HG03095 (cell line): ENCODE data around the gene OAS1.

ENCODE experiments used
- ATAC-seq: cut with Tn5 transposase; IDR thresholded peaks from one replicate; pipeline ENCODE4 v1.9.1; 2021; ENCODE audit warnings: moderate library complexity; ENCODE audit not compliant: unreplicated experiment

Gene OAS1

DNA sequence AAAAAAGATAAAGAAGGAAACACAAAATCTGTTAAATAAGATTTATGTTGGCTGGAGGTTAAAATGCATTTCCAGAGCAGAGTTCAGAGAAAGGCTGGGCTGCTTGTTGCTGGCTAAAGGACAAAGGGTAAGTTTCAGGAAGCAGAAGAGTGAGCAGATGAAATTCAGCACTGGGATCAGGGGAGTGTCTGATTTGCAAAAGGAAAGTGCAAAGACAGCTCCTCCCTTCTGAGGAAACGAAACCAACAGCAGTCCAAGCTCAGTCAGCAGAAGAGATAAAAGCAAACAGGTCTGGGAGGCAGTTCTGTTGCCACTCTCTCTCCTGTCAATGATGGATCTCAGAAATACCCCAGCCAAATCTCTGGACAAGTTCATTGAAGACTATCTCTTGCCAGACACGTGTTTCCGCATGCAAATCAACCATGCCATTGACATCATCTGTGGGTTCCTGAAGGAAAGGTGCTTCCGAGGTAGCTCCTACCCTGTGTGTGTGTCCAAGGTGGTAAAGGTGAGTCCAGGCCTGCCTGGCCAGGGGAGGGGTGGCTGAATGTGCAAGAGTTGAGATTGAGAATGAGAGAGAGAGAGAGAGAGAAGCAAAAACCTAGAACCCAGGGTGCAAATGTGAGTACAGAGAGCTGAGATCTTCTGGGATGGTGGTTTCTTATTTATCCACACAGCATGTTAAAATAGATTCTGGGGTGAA, at the start of gene OAS1:
Gene OAS1, plus strand, starts transcription at position 251 of the 703 bp plus-strand sequence. Its CDS starts 78 bp downstream, at position 329.
- ATAC-seq = peak; percentile 73

DNA sequence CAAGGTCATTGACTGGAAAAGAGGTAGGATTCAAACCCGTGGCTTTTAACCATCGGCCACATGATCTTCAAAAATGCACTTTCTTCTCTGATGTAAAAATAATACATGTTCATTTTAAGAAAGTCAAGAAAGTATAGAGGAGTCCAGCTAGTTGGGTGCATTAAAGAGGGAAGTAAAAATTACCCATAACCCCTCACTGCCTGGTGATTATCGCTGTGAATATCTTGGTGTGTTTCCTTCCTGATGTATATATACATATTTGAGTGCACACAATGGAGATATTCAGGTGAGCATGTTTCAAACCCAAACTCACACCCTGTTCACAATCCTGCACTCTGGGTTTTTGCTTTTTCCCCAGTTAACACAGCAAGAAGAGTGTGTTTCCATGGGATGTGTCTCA, 47.5 kb upstream of the OAS1 start:
- ATAC-seq = no peak

DNA sequence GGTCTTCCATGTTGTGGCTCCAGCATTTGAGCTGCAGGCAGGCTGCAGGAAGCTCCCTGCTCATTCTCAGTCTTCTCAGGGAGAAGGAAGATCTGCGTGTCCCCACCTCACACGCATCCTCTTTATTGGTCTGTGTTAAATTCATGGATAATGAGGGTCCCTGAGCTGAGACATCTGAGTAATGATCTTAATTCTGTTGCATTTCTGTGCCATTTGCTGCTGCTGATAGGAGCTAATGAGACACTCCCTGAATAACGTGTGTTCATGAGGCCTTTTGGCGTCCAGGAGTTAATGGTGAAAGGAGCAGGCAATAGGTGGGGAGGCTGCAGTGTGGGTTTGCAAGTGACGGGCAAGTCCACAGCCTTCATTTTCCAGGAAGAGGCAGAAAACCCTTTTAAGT, 46.6 kb upstream of the OAS1 start:
- ATAC-seq = no peak

DNA sequence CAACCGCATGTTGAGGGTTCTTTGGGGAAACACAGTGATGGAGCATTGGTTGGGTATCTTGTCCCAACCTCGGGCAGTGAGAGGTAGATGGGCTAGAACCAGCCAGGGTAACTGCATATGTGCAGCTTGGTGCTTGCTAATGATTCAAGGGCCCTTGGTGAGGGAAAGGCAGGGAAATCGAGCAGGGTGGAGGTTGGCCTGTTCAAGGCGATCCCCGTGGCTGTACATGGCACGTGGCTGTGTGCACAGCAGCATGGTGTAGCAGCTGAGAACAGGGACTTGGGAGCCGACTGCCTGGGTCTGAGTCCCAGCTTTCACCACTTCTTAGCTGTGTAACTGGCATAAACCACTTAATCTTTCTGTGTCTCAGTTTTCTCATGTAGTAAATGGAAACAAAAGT, 45.5 kb upstream of the OAS1 start:
- no peak for ATAC-seq

DNA sequence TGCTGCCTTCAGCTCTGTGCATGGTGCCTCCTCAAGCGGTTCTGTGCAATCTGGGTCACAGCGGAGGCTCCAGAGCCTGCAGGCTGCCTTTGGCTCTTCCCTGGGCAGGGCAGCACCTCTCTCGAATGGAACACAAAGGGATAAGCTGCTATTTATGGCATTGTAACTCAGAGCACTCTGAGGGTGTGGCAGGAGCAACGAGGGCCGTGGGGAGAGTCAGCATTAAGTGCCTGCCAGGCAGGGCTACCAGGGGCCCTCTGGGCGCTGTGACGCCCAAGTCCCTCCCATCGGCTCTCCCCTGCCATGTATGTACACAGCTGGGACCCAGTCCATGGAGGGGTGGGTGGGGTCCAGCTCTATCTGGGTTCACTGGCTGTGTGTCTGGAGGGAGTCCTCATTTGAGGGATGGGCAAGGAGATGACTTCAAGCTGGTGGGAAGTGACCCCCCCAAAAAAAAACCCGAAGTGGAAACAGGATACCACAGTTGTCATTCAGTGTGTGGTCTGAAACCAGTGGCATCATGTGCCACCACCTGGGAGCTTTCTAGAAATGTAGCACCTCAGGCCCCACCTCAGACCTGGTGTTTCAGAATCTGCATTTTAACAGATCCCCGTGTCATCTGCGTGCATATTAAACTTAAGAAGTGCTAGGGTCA, 44.0 kb upstream of the OAS1 start:
- ATAC-seq = no peak

DNA sequence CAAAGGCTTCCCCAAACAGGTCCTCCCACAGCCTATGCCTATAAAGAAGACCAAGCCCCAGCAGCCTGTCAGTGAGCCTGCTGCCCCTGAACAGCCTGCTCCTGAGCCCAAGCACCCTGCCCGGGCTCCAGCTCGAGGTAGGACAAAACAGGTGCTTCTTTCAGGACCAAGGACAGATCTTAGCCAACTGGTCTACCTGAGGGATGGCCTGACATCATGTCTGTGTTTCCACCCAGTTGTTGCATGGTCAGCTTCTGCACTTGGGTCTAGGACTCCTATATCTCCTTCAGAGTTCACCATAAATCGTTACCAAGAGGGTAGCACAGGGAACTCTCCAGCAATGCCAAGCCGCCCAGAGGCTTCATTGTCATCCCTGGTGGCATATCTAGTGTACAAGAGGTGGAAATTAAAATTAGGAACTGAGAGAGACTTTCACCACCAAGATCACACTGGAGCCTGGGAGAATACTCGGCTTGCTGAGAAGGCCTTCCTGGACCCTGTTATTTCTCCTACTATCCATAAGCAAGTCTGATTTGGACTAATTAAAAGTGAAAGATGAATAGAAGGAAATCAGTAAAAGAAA, 38.2 kb upstream of the OAS1 start:
- ATAC-seq = no peak

DNA sequence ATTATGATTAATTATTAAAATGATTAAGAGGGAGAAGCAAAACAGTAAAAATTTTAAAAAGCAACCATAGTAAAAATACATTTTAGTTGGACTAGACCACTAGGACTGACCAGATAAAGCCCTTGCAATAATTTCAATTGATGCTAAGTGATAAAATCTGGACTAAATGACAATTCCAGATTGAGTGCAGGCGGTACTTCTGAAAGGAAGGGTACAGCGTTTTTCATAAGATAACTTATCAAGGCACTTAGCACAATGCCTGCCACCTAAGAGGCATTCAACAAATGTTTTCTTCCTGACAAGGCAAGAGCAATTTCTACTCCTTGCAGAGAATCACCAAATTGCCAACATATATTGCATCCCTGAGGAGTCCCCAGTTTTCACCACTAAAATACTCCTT, 37.7 kb upstream of the OAS1 start:
- ATAC-seq = no peak

DNA sequence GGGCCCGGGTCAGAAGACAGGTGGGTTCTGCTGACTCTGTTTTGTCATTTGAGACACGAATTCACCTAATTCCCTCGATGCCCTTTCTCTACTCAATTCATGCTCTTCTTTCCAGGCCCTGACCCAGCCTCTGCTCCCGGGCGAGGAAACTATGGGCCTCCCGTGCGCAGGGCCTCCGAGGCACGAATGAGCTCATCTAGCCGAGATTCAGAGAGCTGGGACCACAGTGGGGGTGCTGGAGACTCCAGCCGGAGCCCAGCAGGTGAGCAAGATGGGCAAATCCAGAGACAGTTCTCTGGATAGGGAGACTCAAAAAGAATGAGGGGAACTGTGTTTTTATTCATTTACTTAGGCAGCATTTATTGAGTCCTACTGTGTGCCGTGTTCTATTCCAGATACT, 37.0 kb upstream of the OAS1 start:
- ATAC-seq = no peak

DNA sequence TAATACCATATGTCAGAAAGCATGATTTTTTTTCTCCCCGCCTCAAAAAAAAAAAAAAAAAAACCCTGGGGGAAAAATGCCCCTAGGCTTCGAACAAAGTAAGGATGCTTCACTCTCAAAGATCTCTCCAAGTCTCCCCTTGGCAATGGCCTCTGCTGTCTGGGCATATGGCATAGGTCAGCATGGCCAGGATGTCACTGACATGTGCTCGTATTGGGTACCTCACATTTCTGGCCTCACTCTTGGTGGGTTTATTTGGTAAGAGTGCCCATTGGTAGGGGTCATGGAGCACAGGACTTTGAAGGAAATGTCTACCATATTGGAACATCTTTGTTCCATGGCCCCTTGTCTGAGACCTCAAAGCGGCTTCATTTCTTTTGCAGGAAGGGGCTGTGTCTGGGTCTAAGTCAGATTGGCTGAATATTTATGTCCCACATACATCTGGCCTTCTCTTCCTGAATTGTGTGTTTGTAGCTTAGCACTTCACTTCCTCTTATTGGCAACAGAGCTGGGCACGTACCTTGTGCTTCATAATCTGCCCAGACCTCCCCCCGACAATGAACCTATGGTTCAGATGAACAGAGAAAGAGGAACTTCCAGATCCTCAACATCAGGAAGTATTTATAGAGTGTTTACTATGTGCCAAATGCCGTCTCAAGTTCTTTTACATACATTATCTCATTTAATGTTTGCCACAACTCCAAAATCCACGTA, 36.3 kb upstream of the OAS1 start:
- no peak for ATAC-seq

DNA sequence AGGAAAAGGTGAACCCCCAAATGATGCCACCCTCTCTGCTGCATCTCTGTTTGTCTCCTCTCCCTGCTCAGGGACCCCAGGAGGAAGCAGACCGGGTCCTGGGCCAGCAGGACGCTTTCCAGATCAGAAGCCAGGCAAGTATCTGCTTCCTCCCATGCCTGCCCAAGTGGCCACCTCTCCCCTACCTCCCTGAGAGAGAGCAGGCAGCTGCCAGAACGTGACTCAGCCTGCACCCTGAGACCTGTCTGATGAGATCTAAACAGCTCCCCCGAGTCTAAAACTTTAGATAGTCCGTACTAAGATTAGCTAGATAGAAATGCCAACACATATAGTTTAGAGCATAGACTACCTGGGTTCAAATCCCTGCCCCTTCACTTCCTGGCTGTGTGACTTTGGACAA, 31.2 kb upstream of the OAS1 start:
- no peak for ATAC-seq

DNA sequence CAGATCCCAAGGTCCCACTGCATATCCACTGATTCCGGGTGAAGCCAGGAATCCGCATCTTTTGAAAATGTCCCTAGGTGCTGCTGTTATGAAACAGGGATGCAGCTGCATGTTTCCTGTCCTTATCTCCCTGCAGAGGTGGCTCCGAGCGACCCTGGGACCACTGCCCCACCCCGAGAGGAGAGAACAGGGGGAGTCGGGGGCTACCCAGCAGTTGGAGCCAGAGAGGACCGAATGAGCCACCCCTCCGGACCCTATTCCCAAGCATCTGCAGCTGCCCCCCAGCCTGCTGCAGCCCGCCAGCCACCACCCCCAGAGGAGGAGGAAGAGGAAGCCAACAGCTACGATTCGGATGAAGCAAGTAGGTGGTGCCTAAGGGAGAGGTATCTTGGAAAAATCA, 30.3 kb upstream of the OAS1 start:
- ATAC-seq = no peak

DNA sequence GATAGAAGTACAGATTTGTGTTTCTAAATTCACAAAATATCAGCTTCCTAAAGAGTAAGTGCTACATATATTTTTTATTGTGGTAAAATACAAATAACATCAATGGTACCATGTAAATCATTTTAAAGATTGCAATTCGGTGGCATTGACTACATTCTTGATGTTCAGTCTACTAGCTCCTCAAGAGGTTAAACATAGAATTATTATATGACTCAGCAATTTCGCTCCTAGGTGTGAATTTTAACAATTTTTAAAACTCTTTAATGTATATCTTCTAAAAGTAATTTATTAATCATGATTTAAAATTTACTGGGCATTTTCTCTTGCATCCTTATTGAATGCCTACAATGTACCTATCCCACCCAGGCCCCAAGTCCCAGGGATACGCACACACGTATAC, 29.8 kb upstream of the OAS1 start:
- ATAC-seq = no peak

DNA sequence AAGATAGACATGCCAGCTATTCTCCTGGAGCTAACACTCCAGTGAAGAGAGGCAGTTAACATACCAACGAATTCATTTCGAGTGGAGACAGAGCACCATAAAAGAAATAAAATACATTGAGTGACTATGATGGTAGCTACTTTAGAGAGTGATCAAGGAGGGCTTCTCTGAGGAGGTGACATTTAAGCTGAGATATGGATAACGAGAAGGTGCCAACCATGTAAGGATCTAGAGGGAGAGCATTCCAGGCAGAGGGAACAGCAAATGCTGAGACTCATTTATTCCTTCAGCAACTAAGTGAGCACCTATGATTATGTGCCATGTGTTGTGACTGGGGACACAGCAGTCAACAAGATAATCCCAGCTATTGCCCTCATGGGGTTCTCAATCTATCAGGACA, 28.3 kb upstream of the OAS1 start:
- no peak for ATAC-seq

DNA sequence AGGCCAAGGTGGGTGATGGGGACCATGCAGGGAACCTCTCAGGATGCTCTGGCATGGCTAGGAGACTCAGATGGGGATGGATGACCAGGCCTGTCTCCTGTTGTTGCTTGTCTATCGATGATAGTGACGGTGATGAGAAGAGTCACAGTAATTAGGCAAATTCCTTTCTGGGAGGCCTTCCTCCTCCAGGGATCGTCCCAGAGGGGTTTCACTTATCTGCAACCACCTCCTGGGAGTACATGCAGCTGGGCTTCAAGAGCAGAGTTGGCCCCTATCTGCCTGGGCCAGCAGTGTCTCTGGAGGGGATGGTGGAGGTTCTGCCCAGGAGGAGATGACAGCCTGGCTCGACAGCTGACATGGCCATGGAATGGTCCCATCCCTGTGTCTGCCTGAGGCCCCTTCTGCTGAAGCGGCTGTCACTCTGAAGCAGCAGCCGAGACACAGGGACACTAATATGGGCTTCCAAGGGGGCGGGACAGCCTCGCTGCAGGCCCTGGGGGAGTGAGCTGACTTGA, 27.5 kb upstream of the OAS1 start:
- ATAC-seq = no peak

DNA sequence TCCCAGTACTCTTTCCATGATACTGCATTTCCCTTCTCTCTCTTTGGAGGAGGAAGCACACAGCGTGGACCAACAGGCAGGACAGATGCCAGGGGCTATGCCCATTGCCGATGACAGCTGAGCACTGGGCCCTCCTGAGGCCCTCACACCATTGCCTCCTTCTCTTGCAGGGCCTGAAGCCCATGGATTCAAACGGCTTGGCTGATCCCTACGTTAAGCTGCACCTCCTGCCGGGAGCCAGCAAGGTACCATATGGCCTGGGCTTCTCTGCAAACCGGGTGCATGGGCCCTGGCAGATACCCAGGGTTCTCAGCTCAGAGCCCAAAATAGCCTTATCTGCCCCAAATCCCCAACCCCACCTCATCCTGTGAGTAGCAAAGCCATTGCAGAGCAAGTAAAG, 25.2 kb upstream of the OAS1 start:
- no peak for ATAC-seq

DNA sequence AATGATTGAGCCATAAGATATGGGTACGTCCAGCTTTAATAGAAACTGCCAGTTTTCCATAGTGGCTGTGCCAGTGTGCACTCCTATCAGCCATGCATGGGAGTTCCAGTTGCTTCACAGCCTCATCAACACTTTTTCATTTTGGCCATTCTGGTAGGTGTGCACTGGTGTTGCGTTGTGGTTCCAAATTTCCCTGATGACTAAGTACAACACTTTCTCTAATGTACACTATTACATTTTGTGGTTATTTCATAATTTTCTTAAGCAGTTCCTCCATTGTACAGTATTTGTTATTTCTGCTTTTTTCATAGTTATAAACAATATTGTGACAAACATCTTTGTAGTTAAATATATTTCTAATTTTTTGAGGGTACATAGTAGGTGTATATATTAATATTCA, 21.5 kb upstream of the OAS1 start:
- ATAC-seq = no peak

DNA sequence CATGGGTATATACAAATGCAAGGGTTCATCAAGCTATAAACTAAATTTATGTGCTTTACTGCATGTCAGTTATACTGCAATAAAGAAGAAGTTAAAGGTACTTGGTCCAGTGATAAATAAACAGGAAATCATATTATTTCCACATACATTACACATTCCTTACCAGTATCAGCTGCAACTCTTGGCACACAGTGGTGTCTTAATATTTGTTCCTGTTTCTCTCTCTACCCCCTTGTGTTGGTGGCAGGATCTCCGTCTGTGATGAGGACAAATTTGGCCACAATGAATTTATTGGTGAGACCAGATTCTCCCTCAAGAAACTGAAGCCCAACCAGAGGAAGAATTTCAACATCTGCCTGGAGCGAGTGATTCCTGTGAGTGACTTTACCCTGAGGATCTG, 19.2 kb upstream of the OAS1 start:
- no peak for ATAC-seq

DNA sequence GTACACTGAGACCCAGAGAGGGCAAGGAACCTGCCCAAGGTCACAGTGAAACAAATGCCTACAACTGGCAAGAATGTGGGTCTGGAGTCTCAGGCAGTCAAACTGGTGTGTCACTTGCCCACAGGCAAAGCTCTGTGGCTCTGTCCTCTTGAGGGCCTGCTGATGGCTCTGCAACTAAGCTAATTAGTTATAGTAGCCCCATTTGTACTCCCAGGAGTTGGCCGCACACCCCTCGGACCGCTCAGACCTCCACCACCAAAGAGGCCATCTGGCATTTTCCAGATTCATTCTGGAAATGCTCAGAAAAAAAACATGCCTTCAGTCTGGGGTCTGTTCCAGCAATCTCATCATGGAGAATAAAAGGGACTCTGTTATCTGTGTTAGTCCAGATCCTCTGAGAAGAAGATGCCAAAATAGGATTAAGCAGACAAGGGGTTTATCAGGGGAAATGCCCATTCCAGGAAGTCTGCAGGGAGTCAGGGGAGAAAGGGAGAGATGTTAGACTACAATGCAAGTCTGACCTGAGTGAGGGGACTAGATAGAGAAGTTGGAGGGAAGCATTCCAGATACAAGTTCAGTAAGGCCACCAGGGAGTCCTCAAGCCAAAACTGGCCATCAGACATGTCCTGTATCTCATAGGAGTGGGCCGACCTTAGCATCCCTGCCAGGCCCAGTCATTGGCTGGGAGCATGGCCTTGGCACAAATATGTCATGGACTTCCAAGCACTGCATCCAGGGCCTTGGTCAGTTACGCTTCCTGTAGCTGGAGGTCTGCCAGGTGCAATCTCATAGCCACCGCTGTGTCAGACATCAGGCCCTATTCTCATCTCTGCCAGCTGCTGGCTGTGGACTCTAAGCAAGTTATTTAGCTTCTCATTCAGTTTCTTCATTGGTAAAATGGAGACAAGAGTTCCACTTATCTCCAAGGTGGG, 15.4 kb upstream of the OAS1 start:
- no peak for ATAC-seq

DNA sequence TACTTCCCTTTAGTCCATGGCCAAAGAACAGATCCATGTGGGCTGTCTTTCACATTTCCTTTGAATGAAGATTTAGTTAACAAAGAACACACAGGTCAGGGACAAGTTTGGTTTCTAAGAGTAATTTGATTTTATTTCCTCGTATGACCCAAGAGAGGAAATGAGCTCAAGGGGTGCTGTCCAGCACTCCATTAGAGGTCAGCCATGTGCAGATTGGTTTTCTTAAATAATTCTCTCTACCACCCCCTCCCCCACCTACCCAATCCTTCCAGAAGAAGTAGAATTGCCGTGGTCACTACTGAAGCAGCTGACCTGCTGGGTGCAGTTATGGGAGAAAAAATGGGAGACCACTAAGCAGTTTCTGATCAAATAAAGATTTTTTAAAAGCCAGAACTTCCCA, 13.9 kb upstream of the OAS1 start:
- no peak for ATAC-seq

DNA sequence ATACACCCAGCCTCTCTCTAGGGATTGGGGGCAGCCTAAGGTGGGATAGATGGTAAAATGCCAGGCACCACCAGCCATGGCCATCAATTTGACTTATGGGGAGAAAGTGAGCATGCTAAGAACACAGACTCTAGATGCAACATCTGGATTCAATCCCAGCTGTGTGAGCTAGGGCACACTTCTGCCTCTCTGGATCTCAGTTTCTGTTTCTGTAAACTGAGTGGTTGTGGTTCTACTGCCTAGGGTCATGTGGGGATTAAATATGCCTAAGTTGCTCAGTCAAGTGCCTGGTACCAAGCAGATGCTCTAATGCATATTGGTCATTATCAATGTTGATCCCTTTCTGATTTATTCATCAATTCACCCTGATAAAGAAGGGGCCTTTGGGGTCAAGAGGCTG, 12.6 kb upstream of the OAS1 start:
- no peak for ATAC-seq

DNA sequence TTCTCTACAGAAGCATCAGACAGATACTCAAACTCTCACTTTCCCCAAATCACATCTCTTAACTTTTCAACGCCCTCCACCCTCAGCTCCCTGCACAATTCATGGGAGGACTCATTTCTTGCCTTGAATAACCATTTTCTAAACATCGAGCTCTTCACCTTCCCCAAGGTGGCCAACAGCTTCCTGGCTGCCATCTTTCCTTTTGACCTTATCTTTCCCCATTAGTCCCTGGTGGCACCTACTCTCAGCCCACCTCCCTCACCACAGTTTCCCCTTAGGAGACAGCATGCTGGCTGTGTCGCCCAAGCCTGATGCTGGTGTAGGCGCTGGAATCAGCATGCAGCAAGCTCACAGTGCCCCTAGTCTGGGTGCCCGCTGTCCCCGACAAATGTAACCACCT, 8.4 kb upstream of the OAS1 start:
- no peak for ATAC-seq
